Liver (tissue), 9 donors: ENCODE measurements around the gene CTAG1A. TPM values are rescaled to one million over a fixed set of nuclear protein-coding genes. Genes with fewer than 3 reads are reported as not detected.

Experiments
- DNase-seq: peaks from one replicate; pipeline ENCODE4 v3.0.0-alpha.2; 2017; ENCODE audit warnings: low spot score
- H3K27ac ChIP-seq, 2 donors: one replicate each; pipeline ENCODE4 v1.7.0; 2013; ENCODE audit warnings: inconsistent platforms in 2 of 2, low read length in 2 of 2, control low read depth in 1 of 2, low read depth in 1 of 2, mild to moderate bottlenecking in 1 of 2
- H3K27me3 ChIP-seq, 4 donors: one replicate each; pipeline versions ENCODE4 v1.6.1 to v1.7.0; 2013; ENCODE audit warnings: low read length in 3 of 4, inconsistent platforms in 1 of 4, mild to moderate bottlenecking in 1 of 4, moderate library complexity in 1 of 4; ENCODE audit not compliant: control insufficient read depth in 4 of 4, insufficient read depth in 4 of 4
- H3K36me3 ChIP-seq, 4 donors: one replicate each; pipeline versions ENCODE4 v1.6.1 to v1.7.0; 2013; ENCODE audit warnings: low read length in 3 of 4, mild to moderate bottlenecking in 3 of 4, low read depth in 1 of 4, moderate library complexity in 1 of 4; ENCODE audit not compliant: control insufficient read depth in 4 of 4, insufficient read depth in 3 of 4
- H3K4me1 ChIP-seq, 4 donors: one replicate each; pipeline versions ENCODE4 v1.6.1 to v1.7.0; 2013; ENCODE audit warnings: low read length in 3 of 4, mild to moderate bottlenecking in 3 of 4, moderate library complexity in 1 of 4; ENCODE audit not compliant: control insufficient read depth in 4 of 4, insufficient read depth in 4 of 4
- H3K4me3 ChIP-seq, 3 donors: one replicate each; pipeline versions ENCODE4 v1.6.1 to v1.7.0; 2013; ENCODE audit warnings: low read length in 3 of 3, control low read depth in 1 of 3, low read depth in 1 of 3, mild to moderate bottlenecking in 1 of 3
- H3K9ac ChIP-seq, 2 donors: one replicate each; pipeline ENCODE4 v1.7.0; 2013; ENCODE audit warnings: low read length in 2 of 2, mild to moderate bottlenecking in 2 of 2, moderate library complexity in 2 of 2, control low read depth in 1 of 2, low read depth in 1 of 2
- H3K9me3 ChIP-seq, 4 donors: one replicate each; pipeline versions ENCODE4 v1.6.1 to v1.7.0; 2013; ENCODE audit warnings: low read length in 3 of 4; ENCODE audit not compliant: control insufficient read depth in 4 of 4
- CTCF ChIP-seq: fragments of 150-350 bp; IDR thresholded peaks from 2 replicates; pipeline ENCODE4 v1.5.1; 2017; ENCODE audit warnings: improper control_type of control experiment, low read depth, low read length; ENCODE audit not compliant: missing input control
- EGR1 ChIP-seq, 2 donors: IDR thresholded peaks; 2 replicates each; pipeline ENCODE4 v1.6.1; 2016 to 2018; ENCODE audit warnings: antibody characterized with exemption in 2 of 2, low read depth in 2 of 2
- FOXA1 ChIP-seq: IDR thresholded peaks from 2 replicates; pipeline ENCODE4 v1.6.1; 2016; ENCODE audit warnings: antibody characterized with exemption
- FOXA2 ChIP-seq: IDR thresholded peaks from 2 replicates; pipeline ENCODE4 v1.6.1; 2016; ENCODE audit warnings: antibody characterized with exemption
- GABPA ChIP-seq, 2 donors: IDR thresholded peaks in 1 of 2; conservative IDR thresholded peaks in 1 of 2; 2 replicates each; pipeline ENCODE4 v1.6.1; 2016; ENCODE audit warnings: antibody characterized with exemption in 2 of 2, mild to moderate bottlenecking in 1 of 2, moderate library complexity in 1 of 2
- HNF4A ChIP-seq, 2 donors: conservative IDR thresholded peaks; 2 replicates each; pipeline ENCODE4 v1.6.1; 2016; ENCODE audit warnings: antibody characterized with exemption in 2 of 2, mild to moderate bottlenecking in 2 of 2
- HNF4G ChIP-seq: IDR thresholded peaks from 2 replicates; pipeline ENCODE4 v1.6.1; 2016; ENCODE audit warnings: antibody characterized with exemption
- JUND ChIP-seq, 2 donors: IDR thresholded peaks; 2 replicates each; pipeline ENCODE4 v1.6.1; 2016; ENCODE audit warnings: antibody characterized with exemption in 2 of 2
- MAX ChIP-seq: IDR thresholded peaks from 2 replicates; pipeline ENCODE4 v1.6.1; 2016; ENCODE audit warnings: antibody characterized with exemption
- NR2F2 ChIP-seq: IDR thresholded peaks from 2 replicates; pipeline ENCODE4 v1.6.1; 2016; ENCODE audit warnings: antibody characterized with exemption
- RAD21 ChIP-seq, 2 donors: IDR thresholded peaks; 2 replicates each; pipeline ENCODE4 v1.6.1; 2016; ENCODE audit warnings: antibody characterized with exemption in 2 of 2, mild to moderate bottlenecking in 2 of 2
- RXRA ChIP-seq, 2 donors: IDR thresholded peaks; 2 replicates each; pipeline ENCODE4 v1.6.1; 2017 to 2018; ENCODE audit warnings: antibody characterized with exemption in 2 of 2, mild to moderate bottlenecking in 1 of 2
- SP1 ChIP-seq: IDR thresholded peaks from 2 replicates; pipeline ENCODE4 v1.6.1; 2018; ENCODE audit warnings: antibody characterized with exemption, mild to moderate bottlenecking
- TAF1 ChIP-seq: conservative IDR thresholded peaks from 2 replicates; pipeline ENCODE4 v1.6.1; 2016; ENCODE audit warnings: antibody characterized with exemption, mild to moderate bottlenecking
- YY1 ChIP-seq: IDR thresholded peaks from 2 replicates; pipeline ENCODE4 v1.6.1; 2016; ENCODE audit warnings: antibody characterized with exemption, mild to moderate bottlenecking
- WGBS: extraction: QIAGEN DNeasy Blood & Tissue Kit; methylation state at CpG from one replicate; pipeline ENCODE4 v1.1.7; 2013; 5-methylcytosine and 5-hydroxymethylcytosine counted together
- polyA plus RNA-seq, 2 donors: library from polyadenylated mRNA; stranded (reverse) in 1 of 2; unstranded in 1 of 2; fragments of 200-250 nt in 1 of 2; fragments of >200 nt in 1 of 2; fragmentation: Nextera tagmentation in 1 of 2; extraction: Ambion mirVana in 1 of 2; gene quantifications; one replicate each; pipeline versions ENCODE4 v1.2.1 to v1.2.3, GENCODE V29; 2013 to 2015
- total RNA-seq, 2 donors: library from RNA; depleted of rRNA; stranded (reverse); fragments of >200 nt; gene quantifications; one replicate each; pipeline ENCODE4 v1.2.3, GENCODE V29; 2014
- TF ChIP-seq, protein P1 (sequence below): IDR thresholded peaks from 2 replicates; pipeline ENCODE4 v1.6.1; 2016; ENCODE audit warnings: antibody characterized with exemption
- TF ChIP-seq, protein P2 (sequence below): IDR thresholded peaks from 2 replicates; pipeline ENCODE4 v1.6.1; 2016; ENCODE audit warnings: antibody characterized with exemption, mild to moderate bottlenecking
- TF ChIP-seq, protein P3 (sequence below): IDR thresholded peaks from 2 replicates; pipeline ENCODE4 v1.6.1; 2016; ENCODE audit warnings: antibody characterized with exemption
- donor health status: healthy.
- donor health status: healthy.
- donor health status: healthy.
- donor health status: healthy.
- donor health status: healthy.

The CTAG1A gene
- total and polyA plus RNA-seq, 4 donors = not detected

- DNase-seq = no peak
- Histone ChIP-seq H3K36me3 (no peaks in the 10 kb centered on the region), H3K4me3 (no peak overlapping the region), H3K9ac (no peak overlapping the region), H3K4me1 (no peaks in the 10 kb centered on the region), H3K27me3 (peaks cover 0 to 4% (median 0%) of the 10 kb centered on the region in 4 donors), H3K9me3 (no peaks in the 10 kb centered on the region), H3K27ac (no peak overlapping the region)
- WGBS = 96% methylated on average over 14 of the region's 14 CpGs
- TF ChIP-seq TAF1 = no peak
- no peak for TF ChIP-seq SP1
- TF ChIP-seq JUND (IDR thresholded peaks at IDR 0.05) = no peak
- TF ChIP-seq YY1 = no peak
- TF ChIP-seq, protein P1, sequence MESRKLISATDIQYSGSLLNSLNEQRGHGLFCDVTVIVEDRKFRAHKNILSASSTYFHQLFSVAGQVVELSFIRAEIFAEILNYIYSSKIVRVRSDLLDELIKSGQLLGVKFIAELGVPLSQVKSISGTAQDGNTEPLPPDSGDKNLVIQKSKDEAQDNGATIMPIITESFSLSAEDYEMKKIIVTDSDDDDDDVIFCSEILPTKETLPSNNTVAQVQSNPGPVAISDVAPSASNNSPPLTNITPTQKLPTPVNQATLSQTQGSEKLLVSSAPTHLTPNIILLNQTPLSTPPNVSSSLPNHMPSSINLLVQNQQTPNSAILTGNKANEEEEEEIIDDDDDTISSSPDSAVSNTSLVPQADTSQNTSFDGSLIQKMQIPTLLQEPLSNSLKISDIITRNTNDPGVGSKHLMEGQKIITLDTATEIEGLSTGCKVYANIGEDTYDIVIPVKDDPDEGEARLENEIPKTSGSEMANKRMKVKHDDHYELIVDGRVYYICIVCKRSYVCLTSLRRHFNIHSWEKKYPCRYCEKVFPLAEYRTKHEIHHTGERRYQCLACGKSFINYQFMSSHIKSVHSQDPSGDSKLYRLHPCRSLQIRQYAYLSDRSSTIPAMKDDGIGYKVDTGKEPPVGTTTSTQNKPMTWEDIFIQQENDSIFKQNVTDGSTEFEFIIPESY = no peak
- TF ChIP-seq FOXA2 = no peak
- no peak for TF ChIP-seq CTCF
- TF ChIP-seq, protein P2, sequence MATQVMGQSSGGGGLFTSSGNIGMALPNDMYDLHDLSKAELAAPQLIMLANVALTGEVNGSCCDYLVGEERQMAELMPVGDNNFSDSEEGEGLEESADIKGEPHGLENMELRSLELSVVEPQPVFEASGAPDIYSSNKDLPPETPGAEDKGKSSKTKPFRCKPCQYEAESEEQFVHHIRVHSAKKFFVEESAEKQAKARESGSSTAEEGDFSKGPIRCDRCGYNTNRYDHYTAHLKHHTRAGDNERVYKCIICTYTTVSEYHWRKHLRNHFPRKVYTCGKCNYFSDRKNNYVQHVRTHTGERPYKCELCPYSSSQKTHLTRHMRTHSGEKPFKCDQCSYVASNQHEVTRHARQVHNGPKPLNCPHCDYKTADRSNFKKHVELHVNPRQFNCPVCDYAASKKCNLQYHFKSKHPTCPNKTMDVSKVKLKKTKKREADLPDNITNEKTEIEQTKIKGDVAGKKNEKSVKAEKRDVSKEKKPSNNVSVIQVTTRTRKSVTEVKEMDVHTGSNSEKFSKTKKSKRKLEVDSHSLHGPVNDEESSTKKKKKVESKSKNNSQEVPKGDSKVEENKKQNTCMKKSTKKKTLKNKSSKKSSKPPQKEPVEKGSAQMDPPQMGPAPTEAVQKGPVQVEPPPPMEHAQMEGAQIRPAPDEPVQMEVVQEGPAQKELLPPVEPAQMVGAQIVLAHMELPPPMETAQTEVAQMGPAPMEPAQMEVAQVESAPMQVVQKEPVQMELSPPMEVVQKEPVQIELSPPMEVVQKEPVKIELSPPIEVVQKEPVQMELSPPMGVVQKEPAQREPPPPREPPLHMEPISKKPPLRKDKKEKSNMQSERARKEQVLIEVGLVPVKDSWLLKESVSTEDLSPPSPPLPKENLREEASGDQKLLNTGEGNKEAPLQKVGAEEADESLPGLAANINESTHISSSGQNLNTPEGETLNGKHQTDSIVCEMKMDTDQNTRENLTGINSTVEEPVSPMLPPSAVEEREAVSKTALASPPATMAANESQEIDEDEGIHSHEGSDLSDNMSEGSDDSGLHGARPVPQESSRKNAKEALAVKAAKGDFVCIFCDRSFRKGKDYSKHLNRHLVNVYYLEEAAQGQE = no peak
- TF ChIP-seq GABPA (IDR thresholded peaks at IDR 0.05 in 1 of 2, conservative IDR thresholded peaks at IDR 0.05 in 1 of 2) = no peak
- no peak for TF ChIP-seq EGR1 (IDR thresholded peaks at IDR 0.05; ENCODE audit: low read depth in 2 of 2)
- no peak for TF ChIP-seq RXRA (IDR thresholded peaks at IDR 0.05)
- no peak for TF ChIP-seq HNF4G
- TF ChIP-seq RAD21 (IDR thresholded peaks at IDR 0.05) = no peak
- no peak for TF ChIP-seq MAX
- TF ChIP-seq, protein P3, sequence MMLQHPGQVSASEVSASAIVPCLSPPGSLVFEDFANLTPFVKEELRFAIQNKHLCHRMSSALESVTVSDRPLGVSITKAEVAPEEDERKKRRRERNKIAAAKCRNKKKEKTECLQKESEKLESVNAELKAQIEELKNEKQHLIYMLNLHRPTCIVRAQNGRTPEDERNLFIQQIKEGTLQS = no peak
- no peak for TF ChIP-seq HNF4A (conservative IDR thresholded peaks at IDR 0.05)
- TF ChIP-seq NR2F2 = no peak
- TF ChIP-seq FOXA1 = no peak
Observed at GRCh38 chrX:154599531-154599930, 14.6 kb downstream of the CTAG1A start.
